Measurements from ENCODE around the gene SEMA4B. TPM values are rescaled to one million over a fixed set of nuclear protein-coding genes. Genes with fewer than 3 reads are reported as not detected.

SEMA4B gene
- total RNA-seq, 1 donor from 2014 or later: 85.1 TPM

DNA sequence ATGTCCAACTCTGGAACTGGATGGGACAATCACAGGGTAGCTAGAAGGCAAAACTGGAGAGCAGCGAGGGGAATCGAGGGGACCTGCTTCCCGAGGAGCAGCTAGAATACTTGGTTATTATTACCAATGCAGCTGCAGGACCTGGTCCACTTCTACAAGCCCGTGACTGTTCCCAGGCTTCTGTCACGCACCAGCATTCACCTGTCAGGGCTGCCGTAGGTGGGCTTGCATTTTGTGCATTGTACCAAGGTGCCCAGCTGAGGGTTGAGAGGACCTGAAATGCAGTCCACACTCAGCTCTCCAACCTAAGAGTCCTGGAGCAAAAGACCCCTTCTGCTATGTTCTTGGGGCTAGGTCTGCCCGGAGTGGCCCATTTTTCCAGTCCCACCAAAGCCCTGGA, 2.3 kb downstream of the SEMA4B start:
- H3K4me3 Mint-ChIP-seq: peak overlapping the region; percentile 93
- no peak for DNase-seq
- ChIA-PET CTCF (interaction anchor here (0.8 to 3.7 kb wide), 7 partner anchors 9 to 42 kb away, joined by 3 to 18 read pairs (median 4); no protein-coding TSS in a partner anchor), POLR2A (interaction anchor here (1.0 to 7.7 kb wide), 3 partner anchors 11 to 645 kb away, joined by 4 to 248 read pairs (median 144); no protein-coding TSS in a partner anchor)
- intact Hi-C loops (cut with micrococcal nuclease): loop anchor here (5.0 kb wide), 1 partner anchor 201 kb away; the partner anchor contains the start of gene ZNF710
- no peak for ATAC-seq (ENCODE audit: low read depth)
- no peaks in the 10 kb centered on the region for H3K27me3 Mint-ChIP-seq
- H3K9me3 Mint-ChIP-seq: no peaks in the 10 kb centered on the region
- peaks cover 35% of the 10 kb centered on the region for H3K36me3 Mint-ChIP-seq (ENCODE audit: low read depth)
- TF ChIP-seq, protein P1, sequence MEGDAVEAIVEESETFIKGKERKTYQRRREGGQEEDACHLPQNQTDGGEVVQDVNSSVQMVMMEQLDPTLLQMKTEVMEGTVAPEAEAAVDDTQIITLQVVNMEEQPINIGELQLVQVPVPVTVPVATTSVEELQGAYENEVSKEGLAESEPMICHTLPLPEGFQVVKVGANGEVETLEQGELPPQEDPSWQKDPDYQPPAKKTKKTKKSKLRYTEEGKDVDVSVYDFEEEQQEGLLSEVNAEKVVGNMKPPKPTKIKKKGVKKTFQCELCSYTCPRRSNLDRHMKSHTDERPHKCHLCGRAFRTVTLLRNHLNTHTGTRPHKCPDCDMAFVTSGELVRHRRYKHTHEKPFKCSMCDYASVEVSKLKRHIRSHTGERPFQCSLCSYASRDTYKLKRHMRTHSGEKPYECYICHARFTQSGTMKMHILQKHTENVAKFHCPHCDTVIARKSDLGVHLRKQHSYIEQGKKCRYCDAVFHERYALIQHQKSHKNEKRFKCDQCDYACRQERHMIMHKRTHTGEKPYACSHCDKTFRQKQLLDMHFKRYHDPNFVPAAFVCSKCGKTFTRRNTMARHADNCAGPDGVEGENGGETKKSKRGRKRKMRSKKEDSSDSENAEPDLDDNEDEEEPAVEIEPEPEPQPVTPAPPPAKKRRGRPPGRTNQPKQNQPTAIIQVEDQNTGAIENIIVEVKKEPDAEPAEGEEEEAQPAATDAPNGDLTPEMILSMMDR (IDR thresholded peaks at IDR 0.05): no peak
- H3K4me1 Mint-ChIP-seq: peaks cover 83% of the 10 kb centered on the region
- H3K27ac Mint-ChIP-seq: peak overlapping the region; percentile 85

DNA sequence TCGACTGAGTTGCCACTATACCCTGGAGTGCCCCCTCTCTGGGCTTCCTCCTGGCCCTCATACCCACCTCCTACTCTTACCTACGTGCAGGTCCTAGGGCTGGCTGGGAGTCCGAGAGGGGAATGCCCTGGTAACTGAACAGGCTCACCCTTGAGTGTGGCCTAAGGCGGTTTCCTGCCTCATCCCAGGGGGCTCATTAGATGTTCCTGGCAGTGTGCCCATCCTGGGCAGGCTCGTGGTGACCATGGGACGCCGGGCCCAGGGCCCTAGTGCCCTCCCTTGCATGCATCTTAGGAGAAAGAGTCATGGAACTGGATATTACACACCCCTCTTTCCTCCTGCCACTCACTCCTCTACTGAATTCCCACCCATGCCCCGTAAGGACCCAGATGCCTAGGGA, 2.8 kb downstream of the SEMA4B start:
- intact Hi-C loops (cut with micrococcal nuclease): loop anchor here (5.0 kb wide), 1 partner anchor 202 kb away; the partner anchor contains the start of gene ZNF710
- no peaks in the 10 kb centered on the region for H3K27me3 Mint-ChIP-seq
- H3K4me3 Mint-ChIP-seq: peak overlapping the region; percentile 35
- no peaks in the 10 kb centered on the region for H3K9me3 Mint-ChIP-seq
- H3K36me3 Mint-ChIP-seq (ENCODE audit: low read depth): peaks cover 39% of the 10 kb centered on the region
- peak overlapping the region; percentile 54 for H3K27ac Mint-ChIP-seq
- ChIA-PET CTCF (interaction anchor here (1.0 to 3.7 kb wide), 7 partner anchors 9 to 42 kb away, joined by 3 to 18 read pairs (median 5); no protein-coding TSS in a partner anchor), POLR2A (interaction anchor here (7.6 to 7.7 kb wide), 2 partner anchors 11 to 14 kb away, joined by 144 to 248 read pairs; no protein-coding TSS in a partner anchor)
- H3K4me1 Mint-ChIP-seq: peaks cover 83% of the 10 kb centered on the region
- DNase-seq (no peak), ATAC-seq (ENCODE audit: low read depth) (no peak)
- TF ChIP-seq, protein P1 (IDR thresholded peaks at IDR 0.05): no peak

- Mint-ChIP-seq H3K9me3 (no peaks in the 10 kb centered on the region), H3K4me3 (peak overlapping the region; percentile 20), H3K36me3 (ENCODE audit: low read depth) (peaks cover 50% of the 10 kb centered on the region), H3K27ac (peak overlapping the region; percentile 95), H3K4me1 (peaks cover 85% of the 10 kb centered on the region), H3K27me3 (no peaks in the 10 kb centered on the region)
- TF ChIP-seq, protein P1 (IDR thresholded peaks at IDR 0.05): no peak
- intact Hi-C loops (cut with micrococcal nuclease): no loop called here
- DNase-seq (no peak), ATAC-seq (ENCODE audit: low read depth) (no peak)
- POLR2A ChIA-PET: interaction anchor here (0.7 to 7.7 kb wide), 8 partner anchors 10 to 625 kb away, joined by 3 to 248 read pairs (median 4); partner anchors contain the start of genes CIB1 and GDPGP1
- CTCF ChIA-PET: interaction anchor here (1.0 to 2.2 kb wide), 4 partner anchors 13 to 43 kb away, joined by 3 to 9 read pairs (median 4); no protein-coding TSS in a partner anchor
Measured at GRCh38 chr15:90205050-90205848, 4.1 kb downstream of the SEMA4B start.

DNA sequence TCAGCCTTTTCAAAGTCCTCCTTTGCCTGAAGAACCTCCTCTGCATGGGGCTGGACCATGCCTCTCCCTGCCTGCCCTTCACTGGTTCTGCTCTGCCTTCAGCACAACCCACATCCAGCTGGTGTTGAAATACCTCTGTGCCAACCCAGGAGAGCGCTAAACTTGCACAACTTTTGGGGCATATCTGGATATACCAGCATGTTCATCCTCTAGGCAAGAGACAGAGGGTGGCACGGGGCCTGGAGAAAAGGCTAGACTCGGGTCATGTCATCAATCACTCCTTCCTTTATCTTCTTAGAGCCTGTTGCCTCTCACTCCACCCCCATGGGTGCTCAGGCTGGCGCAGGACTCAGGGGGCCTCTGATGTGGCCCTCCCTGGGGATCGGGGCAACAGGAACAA, 4.8 kb downstream of the SEMA4B start:
- Mint-ChIP-seq H3K9me3 (no peaks in the 10 kb centered on the region), H3K4me3 (peak overlapping the region; percentile 20), H3K4me1 (peaks cover 85% of the 10 kb centered on the region), H3K27me3 (no peaks in the 10 kb centered on the region), H3K27ac (peak overlapping the region; percentile 95), H3K36me3 (ENCODE audit: low read depth) (peaks cover 56% of the 10 kb centered on the region)
- DNase-seq (no peak), ATAC-seq (ENCODE audit: low read depth) (no peak)
- intact Hi-C loops (cut with micrococcal nuclease): no loop called here
- ChIA-PET POLR2A (interaction anchor here (0.7 to 7.7 kb wide), 7 partner anchors 9 to 624 kb away, joined by 3 to 248 read pairs (median 5); partner anchors contain the start of genes CIB1 and GDPGP1), CTCF (interaction anchor here (1.5 to 2.2 kb wide), 3 partner anchors 13 to 44 kb away, joined by 3 to 9 read pairs (median 6); no protein-coding TSS in a partner anchor)
- TF ChIP-seq, protein P1 (IDR thresholded peaks at IDR 0.05): no peak

DNA sequence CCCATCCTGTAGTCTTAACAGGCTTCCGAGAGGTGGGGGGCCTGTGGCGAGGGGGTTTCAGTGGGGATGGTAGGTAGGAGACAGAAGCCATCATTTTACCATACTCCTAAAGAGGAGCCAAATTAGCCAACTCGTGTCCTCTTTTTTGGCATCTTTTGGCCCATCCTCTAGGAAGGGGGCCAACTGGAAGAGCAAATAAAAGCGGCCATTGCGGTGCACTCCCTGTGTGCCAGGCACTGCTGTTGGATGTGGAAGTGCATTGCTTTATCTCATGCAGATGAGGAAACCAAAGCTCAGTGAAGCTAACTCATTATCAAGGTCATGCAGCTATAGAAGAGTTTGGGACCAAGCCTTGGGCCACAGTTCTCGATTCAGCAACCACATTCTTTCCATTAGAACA, 6.1 kb downstream of the SEMA4B start:
- H3K4me1 Mint-ChIP-seq: peaks cover 98% of the 10 kb centered on the region
- no peak for DNase-seq
- peak overlapping the region; percentile 95 for H3K27ac Mint-ChIP-seq
- TF ChIP-seq, protein P1 (IDR thresholded peaks at IDR 0.05): no peak
- H3K27me3 Mint-ChIP-seq: no peaks in the 10 kb centered on the region
- no peak for ATAC-seq (ENCODE audit: low read depth)
- POLR2A ChIA-PET: interaction anchor here (3.0 to 3.5 kb wide), 2 partner anchors 15 to 25 kb away, joined by 14 read pairs; partner anchors contain the start of genes CIB1 and GDPGP1
- CTCF ChIA-PET: no interaction called here
- intact Hi-C loops (cut with micrococcal nuclease): no loop called here
- H3K9me3 Mint-ChIP-seq: no peaks in the 10 kb centered on the region
- H3K36me3 Mint-ChIP-seq (ENCODE audit: low read depth): peaks cover 58% of the 10 kb centered on the region
- no peak overlapping the region for H3K4me3 Mint-ChIP-seq

Data from activated B cell treated with CpG ODN at 0.5 μM for 24 hours (primary cell).